T-helper 2 cell treated with Interferon-gamma antibody and Interleukin-4, amounts not matched to agents 5 μg/mL and 100 μg/mL, for 36 hours (primary cell): ENCODE data around the gene PTPN9.

ENCODE experiments used
- DNase-seq: peaks from one replicate; pipeline ENCODE4 v3.0.0; 2021; ENCODE audit warnings: low spot score
- H3K27ac Mint-ChIP-seq: one replicate; pipeline ENCODE4 v1.8.0; 2021; ENCODE audit warnings: mild to moderate bottlenecking, mixed read lengths
- H3K27me3 Mint-ChIP-seq: one replicate; pipeline ENCODE4 v1.8.0; 2021; ENCODE audit warnings: low read depth, mixed read lengths
- H3K36me3 Mint-ChIP-seq: one replicate; pipeline ENCODE4 v1.8.0; 2021; ENCODE audit warnings: low read depth, mixed read lengths
- H3K4me1 Mint-ChIP-seq: one replicate; pipeline ENCODE4 v1.8.0; 2021; ENCODE audit warnings: low read depth, mixed read lengths
- H3K4me3 Mint-ChIP-seq: one replicate; pipeline ENCODE4 v1.8.0; 2022; ENCODE audit warnings: mild to moderate bottlenecking, moderate library complexity, mixed read lengths
- H3K9me3 Mint-ChIP-seq: one replicate; pipeline ENCODE4 v1.8.0; 2021; ENCODE audit warnings: mixed read lengths

PTPN9 gene

GRCh38 chr15:75578948-75579920 is at the start of gene PTPN9:
TSS of gene PTPN9 (minus strand) at chr15:75579315. CDS start at chr15:75578776, 539 bp downstream.
- Mint-ChIP-seq H3K27me3 (no peaks in the 10 kb centered on the region), H3K9me3 (no peaks in the 10 kb centered on the region), H3K4me1 (peaks cover 20% of the 10 kb centered on the region), H3K27ac (peak within 1 kb of the TSS; percentile 92), H3K4me3 (peak within 1 kb of the TSS; percentile 94), H3K36me3 (peaks cover 17% of the 10 kb centered on the region)
- peak; percentile 63 for DNase-seq

GRCh38 chr15:75625542-75626347 is 46.6 kb upstream of the PTPN9 start, which contains the start of gene SNUPN:
TSS of gene SNUPN (minus strand) at chr15:75625725. CDS start at chr15:75621051, 4,674 bp downstream.
- Mint-ChIP-seq H3K9me3 (no peaks in the 10 kb centered on the region), H3K36me3 (peaks cover 16% of the 10 kb centered on the region), H3K27me3 (no peaks in the 10 kb centered on the region), H3K4me1 (peaks cover 31% of the 10 kb centered on the region), H3K4me3 (peak within 1 kb of the TSS; percentile 90), H3K27ac (peak within 1 kb of the TSS; percentile 95)
- peak; percentile 92 for DNase-seq

- Mint-ChIP-seq H3K4me3 (peak overlapping the region; percentile 12), H3K9me3 (no peaks in the 10 kb centered on the region), H3K27me3 (no peaks in the 10 kb centered on the region), H3K36me3 (peaks cover 32% of the 10 kb centered on the region), H3K27ac (peak overlapping the region; percentile 45), H3K4me1 (peaks cover 37% of the 10 kb centered on the region)
- no peak for DNase-seq
Measured at GRCh38 chr15:75622505-75622904, 43.4 kb upstream of the PTPN9 start.

GRCh38 chr15:75620841-75621391 is 41.8 kb upstream of the PTPN9 start:
- Mint-ChIP-seq H3K27ac (peak overlapping the region; percentile 56), H3K27me3 (no peaks in the 10 kb centered on the region), H3K4me3 (peak overlapping the region; percentile 42), H3K9me3 (no peaks in the 10 kb centered on the region), H3K4me1 (peaks cover 28% of the 10 kb centered on the region), H3K36me3 (peaks cover 42% of the 10 kb centered on the region)
- DNase-seq, result no peak

- Mint-ChIP-seq H3K4me3 (peak overlapping the region; percentile 42), H3K27ac (peak overlapping the region; percentile 41), H3K36me3 (peaks cover 44% of the 10 kb centered on the region), H3K27me3 (no peaks in the 10 kb centered on the region), H3K4me1 (peaks cover 30% of the 10 kb centered on the region), H3K9me3 (no peaks in the 10 kb centered on the region)
- DNase-seq, result no peak
Measured at GRCh38 chr15:75620058-75620820, 41.1 kb upstream of the PTPN9 start.

GRCh38 chr15:75616766-75617165 is 37.7 kb upstream of the PTPN9 start:
- peak overlapping the region; percentile 32 for H3K27ac Mint-ChIP-seq
- H3K4me3 Mint-ChIP-seq, result no peak overlapping the region
- DNase-seq, result no peak
- no peaks in the 10 kb centered on the region for H3K27me3 Mint-ChIP-seq
- H3K9me3 Mint-ChIP-seq, result no peaks in the 10 kb centered on the region
- H3K4me1 Mint-ChIP-seq, result peaks cover 20% of the 10 kb centered on the region
- peaks cover 59% of the 10 kb centered on the region for H3K36me3 Mint-ChIP-seq

GRCh38 chr15:75606711-75607699 is 27.9 kb upstream of the PTPN9 start:
- Mint-ChIP-seq H3K4me1 (peaks cover 35% of the 10 kb centered on the region), H3K9me3 (no peaks in the 10 kb centered on the region), H3K4me3 (peak overlapping the region; percentile 74), H3K36me3 (peaks cover 50% of the 10 kb centered on the region), H3K27ac (peak overlapping the region; percentile 95), H3K27me3 (no peaks in the 10 kb centered on the region)
- peak; percentile 28 for DNase-seq

GRCh38 chr15:75606026-75606425 is 26.9 kb upstream of the PTPN9 start:
- Mint-ChIP-seq H3K27me3 (no peaks in the 10 kb centered on the region), H3K36me3 (peaks cover 55% of the 10 kb centered on the region), H3K27ac (peak overlapping the region; percentile 95), H3K4me3 (peak overlapping the region; percentile 74), H3K4me1 (peaks cover 41% of the 10 kb centered on the region), H3K9me3 (no peaks in the 10 kb centered on the region)
- no peak for DNase-seq

GRCh38 chr15:75599401-75599800 is 20.3 kb upstream of the PTPN9 start:
- no peaks in the 10 kb centered on the region for H3K9me3 Mint-ChIP-seq
- peak overlapping the region; percentile 29 for H3K27ac Mint-ChIP-seq
- H3K4me1 Mint-ChIP-seq, result peaks cover 38% of the 10 kb centered on the region
- H3K36me3 Mint-ChIP-seq, result peaks cover 54% of the 10 kb centered on the region
- no peaks in the 10 kb centered on the region for H3K27me3 Mint-ChIP-seq
- H3K4me3 Mint-ChIP-seq, result no peak overlapping the region
- DNase-seq, result no peak

GRCh38 chr15:75598361-75598760 is 19.2 kb upstream of the PTPN9 start:
- Mint-ChIP-seq H3K4me3 (peak overlapping the region; percentile 79), H3K36me3 (peaks cover 53% of the 10 kb centered on the region), H3K9me3 (no peaks in the 10 kb centered on the region), H3K27me3 (no peaks in the 10 kb centered on the region), H3K4me1 (peaks cover 38% of the 10 kb centered on the region), H3K27ac (peak overlapping the region; percentile 84)
- no peak for DNase-seq

GRCh38 chr15:75597667-75598341 is 18.7 kb upstream of the PTPN9 start:
- Mint-ChIP-seq H3K9me3 (no peaks in the 10 kb centered on the region), H3K36me3 (peaks cover 53% of the 10 kb centered on the region), H3K27ac (peak overlapping the region; percentile 84), H3K27me3 (no peaks in the 10 kb centered on the region), H3K4me1 (peaks cover 38% of the 10 kb centered on the region), H3K4me3 (peak overlapping the region; percentile 79)
- DNase-seq, result peak; percentile 49
